Epithelial cell of esophagus (primary cell): ENCODE measurements around the gene TMC3.

Experiments
- DNase-seq: peaks from one replicate; pipeline ENCODE4 v3.0.0; 2010; ENCODE audit warnings: low read depth
- H3K4me3 ChIP-seq: 2 replicates; pipeline ENCODE4 v1.5.1; 2011; ENCODE audit warnings: mild to moderate bottlenecking, low read length, control low read depth
- CTCF ChIP-seq: IDR thresholded peaks from 2 replicates; pipeline ENCODE4 v1.5.1; 2011; ENCODE audit warnings: low read depth, mild to moderate bottlenecking, low read length, control low read depth, inconsistent platforms; ENCODE audit not compliant: insufficient read depth; ENCODE audit errors: missing control alignments

TMC3 gene

DNA sequence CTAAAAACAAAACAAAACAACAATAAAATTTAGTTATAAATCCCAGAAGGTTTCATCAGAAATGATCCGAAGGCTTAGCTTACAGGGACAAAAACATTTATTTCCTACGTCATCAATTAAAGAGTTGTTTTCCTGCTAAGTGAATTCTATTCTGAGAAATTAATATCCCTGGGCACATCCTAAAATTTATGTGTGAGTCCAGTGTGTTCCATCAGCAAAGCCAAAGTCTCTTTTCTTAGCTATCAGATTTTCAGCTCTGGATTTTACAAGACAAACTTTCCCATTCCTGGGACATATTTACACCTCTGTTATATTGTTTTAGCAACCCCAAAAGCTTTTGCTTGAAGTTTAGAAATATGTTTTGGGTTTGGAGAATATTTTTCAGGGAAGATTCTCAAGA is 4.4 kb upstream of the TMC3 start:
- DNase-seq: no peak
- no peak overlapping the region for H3K4me3 ChIP-seq

GRCh38 chr15:81377871-81378270 is 3.9 kb upstream of the TMC3 start:
- no peak for TF ChIP-seq CTCF
- no peak overlapping the region for H3K4me3 ChIP-seq
- no peak for DNase-seq

More for the DNA sequence above, 4.4 kb upstream of the TMC3 start:
- TF ChIP-seq CTCF: no peak

DNA sequence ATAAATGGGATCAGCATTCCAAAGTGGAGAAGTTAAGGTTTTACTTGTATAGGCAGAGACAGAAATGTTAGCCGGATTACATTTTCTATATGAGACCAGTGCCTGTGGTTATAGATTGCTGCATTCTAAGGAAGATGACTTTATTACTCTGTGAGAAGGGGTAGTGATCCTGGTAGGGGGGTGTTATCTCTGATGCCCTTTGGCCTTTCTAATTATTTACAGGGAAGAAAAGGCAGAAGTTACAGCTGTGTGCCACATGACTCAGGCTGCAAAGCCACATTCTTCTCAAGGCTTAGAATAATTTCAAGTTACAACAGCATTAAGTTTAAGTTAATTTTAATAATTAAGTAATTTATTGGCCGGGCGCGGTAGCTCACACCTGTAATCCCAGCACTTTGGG is 2.2 kb upstream of the TMC3 start:
- H3K4me3 ChIP-seq: no peak overlapping the region
- no peak for TF ChIP-seq CTCF
- no peak for DNase-seq

GRCh38 chr15:81375461-81375860 is 1.4 kb upstream of the TMC3 start:
- TF ChIP-seq CTCF: no peak
- DNase-seq: no peak
- H3K4me3 ChIP-seq: no peak overlapping the region

DNA sequence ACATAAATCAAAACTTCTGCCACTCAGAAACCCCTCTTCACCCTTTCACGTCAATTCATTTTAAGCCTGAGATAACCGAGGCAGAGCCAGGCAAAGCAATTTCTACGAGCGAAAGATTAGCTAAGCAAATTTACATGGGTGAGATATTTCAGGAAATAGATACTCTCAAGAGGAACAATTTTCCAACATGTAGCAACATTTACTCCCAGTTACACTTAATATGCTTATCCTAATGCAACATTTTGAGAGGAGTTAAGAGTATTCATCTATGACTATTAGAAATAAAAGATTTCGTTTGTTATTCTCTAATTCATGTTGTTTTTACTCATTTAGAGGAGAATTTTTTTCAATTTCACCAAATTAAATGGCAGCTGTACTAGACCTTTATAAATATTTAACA is 837 bp downstream of the TMC3 start:
- TF ChIP-seq CTCF: no peak
- DNase-seq: no peak
- no peak overlapping the region for H3K4me3 ChIP-seq

DNA sequence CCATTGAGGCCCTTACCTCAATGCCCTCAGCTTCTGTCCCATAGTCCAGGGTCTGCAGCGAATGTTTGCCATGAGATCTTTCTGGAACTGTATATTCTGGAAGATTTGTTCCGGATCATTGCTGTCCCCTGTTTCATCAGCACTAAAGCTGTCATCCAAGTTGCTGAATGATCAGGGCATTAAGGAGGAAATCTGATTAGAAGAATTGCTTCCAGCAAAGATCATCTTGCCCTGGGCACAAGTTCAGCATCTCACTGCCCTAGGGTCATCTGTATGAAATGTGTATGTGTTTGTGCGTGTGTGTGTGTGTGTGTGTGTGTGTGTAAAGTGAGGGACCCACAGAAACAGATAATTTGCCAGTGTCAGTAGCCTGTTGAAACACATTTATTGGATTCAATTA is 1.4 kb downstream of the TMC3 start:
- TF ChIP-seq CTCF: no peak
- no peak for DNase-seq
- H3K4me3 ChIP-seq: no peak overlapping the region

DNA sequence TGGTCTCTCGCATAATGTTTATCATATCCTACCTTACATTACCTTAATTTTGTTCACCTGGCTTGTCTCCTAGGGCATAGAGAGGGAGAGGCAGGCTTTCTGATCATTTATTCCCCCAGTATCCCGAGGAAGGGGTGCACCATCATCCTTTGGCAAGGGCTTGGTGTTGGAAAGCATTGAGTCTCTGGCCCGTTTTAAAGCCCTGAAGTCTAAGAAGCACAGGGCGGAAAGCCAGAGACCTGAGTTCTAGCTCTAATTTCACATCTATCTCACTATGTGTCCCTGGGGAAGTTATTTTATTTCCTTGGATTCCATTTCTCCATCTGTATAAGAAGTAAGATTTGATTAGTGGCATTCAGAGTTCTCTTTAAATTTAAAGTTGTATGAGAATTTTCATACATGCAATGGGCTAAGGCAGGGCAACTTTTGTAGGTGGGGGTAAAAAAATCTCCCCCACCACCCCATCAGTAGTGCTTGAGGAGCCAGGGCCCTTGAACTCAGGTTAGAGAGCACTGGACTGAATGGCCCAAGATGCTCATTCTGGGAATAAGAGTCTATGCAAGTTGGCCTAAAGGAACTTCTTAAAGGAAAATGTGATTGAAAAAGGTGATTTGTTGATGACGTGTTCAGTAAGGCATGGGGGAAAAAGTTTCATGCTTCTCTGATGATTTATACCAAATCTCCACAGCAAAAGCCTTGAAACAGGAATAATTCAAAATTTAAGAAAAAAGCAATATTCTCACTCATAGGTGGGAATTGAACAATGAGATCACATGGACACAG is 10.1 kb downstream of the TMC3 start:
- no peak for DNase-seq
- TF ChIP-seq CTCF: no peak
- no peak overlapping the region for H3K4me3 ChIP-seq
